ENCODE results near the gene COQ3. TPM values are rescaled to one million over a fixed set of nuclear protein-coding genes. Genes with fewer than 3 reads are reported as not detected.

Gene COQ3
- total and polyA plus RNA-seq, 2 of the 8 experiments (the other 6 are each of a cell fraction or from before 2014, with no cell fraction given), result 8.4 to 16.2 TPM

DNA sequence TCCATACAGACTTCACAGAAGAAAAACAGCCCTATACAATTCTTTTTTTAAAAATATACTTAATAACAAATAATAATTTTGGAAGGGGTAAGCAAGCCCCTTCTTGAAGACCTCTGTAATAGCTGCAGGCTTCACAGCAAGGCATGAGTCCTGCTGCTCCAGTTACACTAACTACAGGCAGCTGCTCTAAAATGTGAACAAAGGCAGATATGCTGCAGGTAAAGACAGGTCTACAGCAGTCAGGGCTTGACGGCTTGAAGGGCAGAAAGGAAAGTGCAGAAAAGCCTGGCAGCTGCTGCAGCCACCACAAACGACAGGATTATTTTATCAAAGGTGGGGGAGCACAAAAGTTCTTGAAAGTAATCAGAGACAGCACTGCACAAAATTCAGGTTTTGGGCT is 55.8 kb downstream of the COQ3 start:
- no peaks in the 10 kb centered on the region for H4K20me1 ChIP-seq (replicated peaks in 1 of 2; ENCODE audit: control insufficient read depth in 1 of 2, insufficient read depth in 2 of 2, low read length in 2 of 2)
- no peaks in the 10 kb centered on the region for H3K27me3 ChIP-seq (replicated peaks in 1 of 4; ENCODE audit: control insufficient read depth in 3 of 4, extremely low read depth in 1 of 4, insufficient read depth in 3 of 4, low read length in 3 of 4)
- H3K23ac ChIP-seq (ENCODE audit: insufficient read length), result no peak overlapping the region
- H2BK120ac ChIP-seq (replicated peaks; ENCODE audit: low read depth, low read length), result no peak overlapping the region
- no peak overlapping the region for H2BK20ac ChIP-seq (ENCODE audit: low read length)
- H4K8ac ChIP-seq (ENCODE audit: extremely low read depth, insufficient read depth, low read length), result no peak overlapping the region
- 81% methylated on average over 2 of the region's 2 CpGs; no CpG with 5 or more reads in 1 of the 2 experiments for WGBS, 2 experiments (ENCODE audit: extremely low coverage in 1 of 2, insufficient coverage in 1 of 2, insufficient read length in 1 of 2, insufficient replicate concordance in 2 of 2, low coverage in 1 of 2, low lambda C conversion rate in 2 of 2, missing lambda C conversion rate in 1 of 2)
- H3K36me3 ChIP-seq (ENCODE audit: control insufficient read depth in 2 of 4, insufficient read depth in 4 of 4, low read length in 3 of 4), result peaks cover 0 to 3% (median 0%) of the 10 kb centered on the region in 4 experiments; a peak in 1 of 8 replicates
- H2BK15ac ChIP-seq (ENCODE audit: low read length), result no peak overlapping the region
- no peak overlapping the region for H2AFZ ChIP-seq (ENCODE audit: low read length)
- POLR2A ChIA-PET (ENCODE audit: partially characterized antibody), result interaction anchor here (1.0 to 4.7 kb wide), 3 partner anchors 10 to 56 kb away, joined by 4 to 34 read pairs (median 17); partner anchors contain the start of genes COQ3 and FAXC
- no peak overlapping the region for H4K91ac ChIP-seq (replicated peaks; ENCODE audit: insufficient read length, low read length)
- no peak overlapping the region for H4K5ac ChIP-seq (ENCODE audit: insufficient read length, low read depth, low read length)
- no peak overlapping the region for H3K4me3 ChIP-seq (ENCODE audit: extremely low read depth in 1 of 4, insufficient read depth in 2 of 4, low read depth in 3 of 4, low read length in 4 of 4)
- no peak overlapping the region for H2BK5ac ChIP-seq (ENCODE audit: low read depth, low read length)
- peaks cover 0 to 6% (median 2%) of the 10 kb centered on the region in 4 experiments; a peak in 3 of 7 replicates for H3K4me1 ChIP-seq (replicated peaks in 1 of 4; ENCODE audit: control insufficient read depth in 3 of 4, insufficient read depth in 4 of 4, low read length in 3 of 4)
- no peak overlapping the region for H3K14ac ChIP-seq (ENCODE audit: insufficient read length)
- H3K79me1 ChIP-seq (ENCODE audit: low read depth, low read length), result no peaks in the 10 kb centered on the region
- no peak overlapping the region for H3K9ac ChIP-seq (replicated peaks in 1 of 4; ENCODE audit: extremely low read depth in 1 of 4, low read depth in 3 of 4, low read length in 3 of 4)
- no peaks in the 10 kb centered on the region for H3K9me3 ChIP-seq (ENCODE audit: insufficient read depth in 2 of 2, low read depth in 1 of 2, low read length in 1 of 2)
- CTCF ChIA-PET (ENCODE audit: partially characterized antibody), result interaction anchor here (0.9 to 3.2 kb wide), 7 partner anchors 8 to 88 kb away, joined by 3 to 20 read pairs (median 8); partner anchors contain the start of gene FAXC
- H3K18ac ChIP-seq (ENCODE audit: extremely low read depth, low read length), result no peak overlapping the region
- H3K4me2 ChIP-seq (ENCODE audit: insufficient read depth in 1 of 2, low read depth in 2 of 2, low read length in 2 of 2), result no peak overlapping the region
- FAIRE-seq (no peak), DNase-seq (ENCODE audit: low read depth in 1 of 2, low spot score in 2 of 2) (no peak)
- no peak overlapping the region for H3K4ac ChIP-seq (replicated peaks; ENCODE audit: insufficient read length, low read depth, low read length)
- H3K79me2 ChIP-seq (ENCODE audit: control insufficient read depth in 1 of 2, insufficient read depth in 2 of 2, low read length in 2 of 2), result no peaks in the 10 kb centered on the region
- H2AK5ac ChIP-seq (ENCODE audit: low read depth, low read length), result no peak overlapping the region
- H3K23me2 ChIP-seq (ENCODE audit: low read depth, low read length), result no peaks in the 10 kb centered on the region
- H3K56ac ChIP-seq (replicated peaks; ENCODE audit: insufficient read length, low read depth, low read length), result no peak overlapping the region
- no peak overlapping the region for H3K27ac ChIP-seq (ENCODE audit: low read depth, low read length)
- no peak overlapping the region for H2BK12ac ChIP-seq (ENCODE audit: low read depth, low read length)
- no peak for TF ChIP-seq SP4 (IDR thresholded peaks at IDR 0.05; ENCODE audit: low read length)
- TF ChIP-seq ZNF274 (IDR thresholded peaks at IDR 0.05; ENCODE audit: borderline replicate concordance, extremely low read depth, low read length), result no peak
- no peak for TF ChIP-seq SIX5 (IDR thresholded peaks at IDR 0.05; ENCODE audit: low read depth, low read length)
- TF ChIP-seq TAF7 (optimal IDR thresholded peaks at IDR 0.05; ENCODE audit: borderline replicate concordance, low read depth, low read length), result no peak

Measured in H1 (cell line).